Measurements from ENCODE around the gene TMEM89. TPM values are rescaled to one million over a fixed set of nuclear protein-coding genes. Genes with fewer than 3 reads are reported as not detected.

The TMEM89 gene
- total and polyA plus RNA-seq, 2 of the 13 experiments (the other 11 are each of a cell fraction or from before 2014, with no cell fraction given) = 0.31 to 0.59 TPM

- no peak for TF ChIP-seq GABPB1 (CRISPR knock-in tag; IDR thresholded peaks at IDR 0.05)
- TF ChIP-seq, protein P1, sequence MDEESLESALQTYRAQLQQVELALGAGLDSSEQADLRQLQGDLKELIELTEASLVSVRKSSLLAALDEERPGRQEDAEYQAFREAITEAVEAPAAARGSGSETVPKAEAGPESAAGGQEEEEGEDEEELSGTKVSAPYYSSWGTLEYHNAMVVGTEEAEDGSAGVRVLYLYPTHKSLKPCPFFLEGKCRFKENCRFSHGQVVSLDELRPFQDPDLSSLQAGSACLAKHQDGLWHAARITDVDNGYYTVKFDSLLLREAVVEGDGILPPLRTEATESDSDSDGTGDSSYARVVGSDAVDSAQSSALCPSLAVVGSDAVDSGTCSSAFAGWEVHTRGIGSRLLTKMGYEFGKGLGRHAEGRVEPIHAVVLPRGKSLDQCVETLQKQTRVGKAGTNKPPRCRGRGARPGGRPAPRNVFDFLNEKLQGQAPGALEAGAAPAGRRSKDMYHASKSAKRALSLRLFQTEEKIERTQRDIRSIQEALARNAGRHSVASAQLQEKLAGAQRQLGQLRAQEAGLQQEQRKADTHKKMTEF (CRISPR knock-in tag; IDR thresholded peaks at IDR 0.05) = no peak; the same call in 1 of the 2 replicates
- TF ChIP-seq, protein P2, sequence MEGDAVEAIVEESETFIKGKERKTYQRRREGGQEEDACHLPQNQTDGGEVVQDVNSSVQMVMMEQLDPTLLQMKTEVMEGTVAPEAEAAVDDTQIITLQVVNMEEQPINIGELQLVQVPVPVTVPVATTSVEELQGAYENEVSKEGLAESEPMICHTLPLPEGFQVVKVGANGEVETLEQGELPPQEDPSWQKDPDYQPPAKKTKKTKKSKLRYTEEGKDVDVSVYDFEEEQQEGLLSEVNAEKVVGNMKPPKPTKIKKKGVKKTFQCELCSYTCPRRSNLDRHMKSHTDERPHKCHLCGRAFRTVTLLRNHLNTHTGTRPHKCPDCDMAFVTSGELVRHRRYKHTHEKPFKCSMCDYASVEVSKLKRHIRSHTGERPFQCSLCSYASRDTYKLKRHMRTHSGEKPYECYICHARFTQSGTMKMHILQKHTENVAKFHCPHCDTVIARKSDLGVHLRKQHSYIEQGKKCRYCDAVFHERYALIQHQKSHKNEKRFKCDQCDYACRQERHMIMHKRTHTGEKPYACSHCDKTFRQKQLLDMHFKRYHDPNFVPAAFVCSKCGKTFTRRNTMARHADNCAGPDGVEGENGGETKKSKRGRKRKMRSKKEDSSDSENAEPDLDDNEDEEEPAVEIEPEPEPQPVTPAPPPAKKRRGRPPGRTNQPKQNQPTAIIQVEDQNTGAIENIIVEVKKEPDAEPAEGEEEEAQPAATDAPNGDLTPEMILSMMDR (CRISPR knock-in tag; IDR thresholded peaks at IDR 0.05) = peak; percentile 5; the same call in 1 of the 2 replicates
- TF ChIP-seq ZIK1 (CRISPR knock-in tag; IDR thresholded peaks at IDR 0.05; ENCODE audit: borderline replicate concordance, low read depth) = peak; percentile 49; the same call in 1 of the 2 replicates
- 0 out of 2 replicates have a peak, but pooled peaks have one; percentile 8 for TF ChIP-seq GTF3A (CRISPR knock-in tag; conservative IDR thresholded peaks at IDR 0.05)
- TF ChIP-seq SRSF4 (IDR thresholded peaks at IDR 0.05; ENCODE audit: low read depth, low read length, poor library complexity, severe bottlenecking) = peak; percentile 27
- no peak for TF ChIP-seq CEBPB (IDR thresholded peaks at IDR 0.05; ENCODE audit: borderline replicate concordance, low read depth, low read length)
- no peak for TF ChIP-seq ZNF430 (CRISPR knock-in tag; IDR thresholded peaks at IDR 0.05)
- 0 out of 2 replicates have a peak, but pooled peaks have one; percentile 35 for TF ChIP-seq ZNF20 (CRISPR knock-in tag; IDR thresholded peaks at IDR 0.05)
- no peak for TF ChIP-seq ZNF331 (CRISPR knock-in tag; IDR thresholded peaks at IDR 0.05)
- 0 out of 2 replicates have a peak, but pooled peaks have one; percentile 10 for TF ChIP-seq ZBTB46 (CRISPR knock-in tag; IDR thresholded peaks at IDR 0.05; ENCODE audit: borderline replicate concordance)
- no peak for TF ChIP-seq TRIM24 (CRISPR knock-in tag; IDR thresholded peaks at IDR 0.05)
- TF ChIP-seq, protein P3, sequence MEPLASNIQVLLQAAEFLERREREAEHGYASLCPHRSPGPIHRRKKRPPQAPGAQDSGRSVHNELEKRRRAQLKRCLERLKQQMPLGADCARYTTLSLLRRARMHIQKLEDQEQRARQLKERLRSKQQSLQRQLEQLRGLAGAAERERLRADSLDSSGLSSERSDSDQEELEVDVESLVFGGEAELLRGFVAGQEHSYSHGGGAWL (CRISPR knock-in tag; IDR thresholded peaks at IDR 0.05) = 0 out of 2 replicates have a peak, but pooled peaks have one; percentile 4
- peak; percentile 11; the same call in 1 of the 2 replicates for TF ChIP-seq ZNF441 (CRISPR knock-in tag; IDR thresholded peaks at IDR 0.05; ENCODE audit: borderline replicate concordance)
- peak; percentile 73; the same call in 1 of the 2 replicates for TF ChIP-seq ZNF850 (CRISPR knock-in tag; conservative IDR thresholded peaks at IDR 0.05)
- 0 out of 2 replicates have a peak, but pooled peaks have one; percentile 11 for TF ChIP-seq WIZ (CRISPR knock-in tag; IDR thresholded peaks at IDR 0.05)
- peak; percentile 68 for TF ChIP-seq ZNF781 (CRISPR knock-in tag; IDR thresholded peaks at IDR 0.05; ENCODE audit: borderline replicate concordance, not compliant biosample characterization)
- no peak for TF ChIP-seq ZFP62 (CRISPR knock-in tag; IDR thresholded peaks at IDR 0.05)
- no peak for TF ChIP-seq ONECUT2 (CRISPR knock-in tag; IDR thresholded peaks at IDR 0.05)
- 0 out of 2 replicates have a peak, but pooled peaks have one; percentile 16 for TF ChIP-seq ESRRA (CRISPR knock-in tag; IDR thresholded peaks at IDR 0.05; ENCODE audit: low read depth)
- no peak for TF ChIP-seq GATAD2A (CRISPR knock-in tag; IDR thresholded peaks at IDR 0.05)
- no peak for TF ChIP-seq RNF219 (CRISPR knock-in tag; IDR thresholded peaks at IDR 0.05)
Observed at GRCh38 chr3:48634661-48635221, 13.2 kb upstream of the TMEM89 start (continued).
